CD4-positive, alpha-beta memory T cell (primary cell): Measurements from ENCODE around the gene MRGPRF. TPM values are rescaled to one million over a fixed set of nuclear protein-coding genes. Genes with fewer than 3 reads are reported as not detected.

ENCODE experiments used
- CTCF ChIA-PET: fragments of 350-600 bp; sonication (Branson Sonifier 250); formaldehyde crosslinking; loops from one replicate; lab custom pipeline; 2021; ENCODE audit warnings: inconsistent platforms; ENCODE audit not compliant: partially characterized antibody; lab: Charles Lee
- POLR2A ChIA-PET: fragments of 350-600 bp; sonication (Branson Sonifier 250); formaldehyde crosslinking; loops from one replicate; lab custom pipeline; 2021; ENCODE audit not compliant: partially characterized antibody; lab: Charles Lee
- DNase-seq, 5 donors: peaks; one replicate each; pipeline versions ENCODE4 v3.0.0 to v3.0.0-alpha.2; 2020 to 2022; ENCODE audit warnings: mixed read lengths in 1 of 5
- H3K27ac ChIP-seq: one replicate; pipeline ENCODE4 v1.7.0; 2013; ENCODE audit warnings: low read depth, low read length
- H3K27me3 ChIP-seq: 2 replicates; pipeline ENCODE4 v1.7.0; 2013; ENCODE audit warnings: mild to moderate bottlenecking, low read length, moderate library complexity; ENCODE audit not compliant: insufficient read depth
- H3K36me3 ChIP-seq: 2 replicates; pipeline ENCODE4 v1.7.0; 2013; ENCODE audit warnings: mild to moderate bottlenecking, low read length, moderate library complexity; ENCODE audit not compliant: insufficient read depth
- H3K4me1 ChIP-seq: 2 replicates; pipeline ENCODE4 v1.7.0; 2013; ENCODE audit warnings: mild to moderate bottlenecking, low read length, moderate library complexity; ENCODE audit not compliant: insufficient read depth
- H3K4me3 ChIP-seq, 2 donors: one replicate each; pipeline ENCODE4 v1.7.0; 2013; ENCODE audit warnings: low read length in 2 of 2, mild to moderate bottlenecking in 1 of 2
- H3K9me3 ChIP-seq, 2 donors: one replicate each; pipeline ENCODE4 v1.7.0; 2013; ENCODE audit warnings: low read length in 2 of 2, control low read depth in 1 of 2; ENCODE audit not compliant: control insufficient read depth in 1 of 2
- H3K27ac Mint-ChIP-seq, 7 donors: one replicate each; pipeline ENCODE4 v1.8.0; 2020 to 2021; ENCODE audit warnings: mixed read lengths in 7 of 7, mild to moderate bottlenecking in 6 of 7, inconsistent platforms in 3 of 7, moderate library complexity in 3 of 7
- H3K27me3 Mint-ChIP-seq, 2 donors: one replicate each; pipeline ENCODE4 v1.8.0; 2020 to 2021; ENCODE audit warnings: mixed read lengths in 2 of 2
- H3K36me3 Mint-ChIP-seq, 2 donors: one replicate each; pipeline ENCODE4 v1.8.0; 2020 to 2021; ENCODE audit warnings: mixed read lengths in 2 of 2, inconsistent platforms in 1 of 2, mild to moderate bottlenecking in 1 of 2
- H3K4me1 Mint-ChIP-seq, 4 donors: one replicate each; pipeline ENCODE4 v1.8.0; 2020 to 2021; ENCODE audit warnings: mixed read lengths in 4 of 4, mild to moderate bottlenecking in 1 of 4
- H3K4me3 Mint-ChIP-seq, 8 donors: one replicate each; pipeline ENCODE4 v1.8.0; 2020 to 2021; ENCODE audit warnings: mixed read lengths in 8 of 8, mild to moderate bottlenecking in 7 of 8, moderate library complexity in 6 of 8, inconsistent platforms in 3 of 8
- H3K9me3 Mint-ChIP-seq, 8 donors: one replicate each; pipeline ENCODE4 v1.8.0; 2020 to 2021; ENCODE audit warnings: mixed read lengths in 8 of 8, mild to moderate bottlenecking in 5 of 8, inconsistent platforms in 3 of 8, moderate library complexity in 1 of 8
- intact Hi-C: fragments of 100-400 bp; cut with micrococcal nuclease; formaldehyde crosslinking; loops from one replicate; pipeline ENCODE4 v1.15.1; 2023
- polyA plus RNA-seq, 2 donors: library from polyadenylated mRNA; unstranded; fragments of 300-500 nt; fragmentation: Illumina TruSeq; gene quantifications; one replicate each; pipeline ENCODE4 v1.2.3, GENCODE V29; 2021
- total RNA-seq, 2 experiments: library from RNA; stranded (reverse); gene quantifications; one replicate each; pipeline ENCODE4 v1.2.3, GENCODE V29; 2021

Gene MRGPRF
- total RNA-seq (not detected), polyA plus RNA-seq (not detected)

- peak in 1 of 5 donors; percentile 13 for DNase-seq
- Histone ChIP-seq H3K27ac (no peak within 1 kb of the TSS), H3K4me1 (no peaks in the 10 kb centered on the region), H3K4me3 (no peak within 1 kb of the TSS), H3K27me3 (no peaks in the 10 kb centered on the region), H3K36me3 (no peaks in the 10 kb centered on the region), H3K9me3 (no peaks in the 10 kb centered on the region)
- intact Hi-C loops = no loop called here
- ChIA-PET CTCF (interaction anchor here (0.8 kb wide), 1 partner anchor 11 kb away, joined by 3 read pairs; no protein-coding TSS in a partner anchor), POLR2A (no interaction called here)
- Mint-ChIP-seq H3K4me3 (peak within 1 kb of the TSS in 3 of 8 donors; percentile 8 to 41 (median 36)), H3K4me1 (peaks cover 0 to 10% (median 4%) of the 10 kb centered on the region in 4 donors), H3K9me3 (no peaks in the 10 kb centered on the region), H3K27ac (no peak within 1 kb of the TSS), H3K36me3 (no peaks in the 10 kb centered on the region), H3K27me3 (peaks cover 14 to 15% of the 10 kb centered on the region in 2 donors)
These were observed at the start of gene MRGPRF for GRCh38 chr11:69013009-69013951. TSS of gene MRGPRF (minus strand) at chr11:69013246. CDS start at chr11:69009901, 3,345 bp downstream.

DNA sequence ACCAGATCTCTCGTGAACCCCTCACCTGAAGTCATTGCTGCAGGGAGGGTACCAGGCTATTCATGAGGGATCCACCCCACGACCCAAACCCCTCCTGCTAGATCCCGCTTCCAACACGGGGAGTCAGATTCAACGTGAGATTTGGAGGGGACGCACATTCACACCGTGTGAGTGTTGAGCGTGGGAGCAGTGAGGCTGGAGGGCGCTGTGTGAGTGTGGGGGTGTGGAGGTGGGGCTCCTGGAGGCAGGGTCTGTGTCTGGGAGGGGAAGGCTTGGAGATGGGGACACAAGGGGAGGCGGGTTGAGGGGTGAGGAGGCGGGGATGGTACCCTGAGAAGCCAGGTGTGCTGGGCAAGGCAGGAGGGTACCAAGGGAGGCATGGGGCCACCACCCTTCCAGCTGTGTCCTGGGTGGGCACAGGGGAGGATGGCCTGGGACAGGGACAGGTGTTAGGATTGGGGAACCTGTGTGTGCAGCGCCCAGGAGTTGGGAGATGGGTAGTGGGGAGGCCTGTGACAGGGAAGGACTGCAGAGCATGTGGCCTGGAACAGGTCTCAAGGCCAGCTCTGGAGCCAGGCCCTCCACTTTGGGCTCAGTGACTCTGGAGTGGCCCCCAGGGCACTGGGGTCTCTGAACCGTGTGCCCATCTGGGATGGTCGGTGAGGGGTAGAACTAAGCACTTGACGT, 49.3 kb upstream of the MRGPRF start:
- no peaks in the 10 kb centered on the region for H3K9me3 ChIP-seq
- ChIA-PET CTCF (no interaction called here), POLR2A (no interaction called here)
- Mint-ChIP-seq H3K27me3 (no peaks in the 10 kb centered on the region), H3K4me1 (peaks cover 0 to 7% (median 0%) of the 10 kb centered on the region in 4 donors), H3K36me3 (peaks cover 9 to 13% of the 10 kb centered on the region in 2 donors), H3K4me3 (no peak overlapping the region), H3K9me3 (peaks cover 0 to 2% (median 0%) of the 10 kb centered on the region in 8 donors), H3K27ac (peak overlapping the region in 2 of 7 donors; percentile 12 to 46)
- no peaks in the 10 kb centered on the region for H3K4me1 ChIP-seq
- no peak overlapping the region for H3K4me3 ChIP-seq
- intact Hi-C loops = no loop called here
- H3K27me3 ChIP-seq = no peaks in the 10 kb centered on the region
- no peak overlapping the region for H3K27ac ChIP-seq
- H3K36me3 ChIP-seq = no peaks in the 10 kb centered on the region
- no peak for DNase-seq

DNA sequence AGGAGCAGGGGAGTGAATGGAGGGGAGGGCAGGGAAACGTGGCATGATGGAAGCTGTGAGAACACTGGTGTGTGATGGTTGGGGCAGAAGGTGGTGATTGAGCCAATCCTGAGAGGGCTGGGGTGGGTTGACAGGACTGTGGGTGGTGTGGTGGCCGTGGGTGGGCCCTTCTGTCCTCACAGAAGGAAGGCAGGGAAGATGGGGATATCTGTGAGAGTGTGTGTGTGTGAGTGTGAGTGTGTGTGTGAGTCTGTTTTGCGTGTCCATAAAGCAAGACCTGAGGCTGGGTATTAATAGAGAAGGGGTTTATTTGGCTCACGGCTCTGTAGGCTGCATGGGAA, 48.6 kb upstream of the MRGPRF start:
- Histone ChIP-seq H3K4me3 (no peak overlapping the region), H3K4me1 (no peaks in the 10 kb centered on the region), H3K27ac (no peak overlapping the region), H3K36me3 (no peaks in the 10 kb centered on the region), H3K27me3 (no peaks in the 10 kb centered on the region), H3K9me3 (no peaks in the 10 kb centered on the region)
- no peak for DNase-seq
- Mint-ChIP-seq H3K36me3 (peaks cover 9 to 13% of the 10 kb centered on the region in 2 donors), H3K27me3 (no peaks in the 10 kb centered on the region), H3K4me1 (peaks cover 0 to 7% (median 0%) of the 10 kb centered on the region in 4 donors), H3K9me3 (peaks cover 0 to 2% (median 0%) of the 10 kb centered on the region in 8 donors), H3K27ac (peak overlapping the region in 5 of 7 donors; percentile 19 to 75 (median 49)), H3K4me3 (no peak overlapping the region)
- ChIA-PET CTCF (no interaction called here), POLR2A (no interaction called here)
- intact Hi-C loops = no loop called here

- CTCF ChIA-PET = no interaction called here
- no peaks in the 10 kb centered on the region for H3K36me3 ChIP-seq
- POLR2A ChIA-PET = no interaction called here
- Mint-ChIP-seq H3K4me3 (peak overlapping the region in 1 of 8 donors; percentile 20), H3K27ac (peak overlapping the region in 4 of 7 donors; percentile 19 to 71 (median 58)), H3K9me3 (peaks cover 0 to 2% (median 0%) of the 10 kb centered on the region in 8 donors), H3K36me3 (peaks cover 9 to 16% of the 10 kb centered on the region in 2 donors), H3K27me3 (no peaks in the 10 kb centered on the region), H3K4me1 (peaks cover 2 to 9% (median 3%) of the 10 kb centered on the region in 4 donors)
- no peak overlapping the region for H3K4me3 ChIP-seq
- H3K27me3 ChIP-seq = no peaks in the 10 kb centered on the region
- intact Hi-C loops = no loop called here
- no peak for DNase-seq
- no peaks in the 10 kb centered on the region for H3K4me1 ChIP-seq
- H3K27ac ChIP-seq = no peak overlapping the region
- H3K9me3 ChIP-seq = no peaks in the 10 kb centered on the region
These were observed 48.0 kb upstream of the MRGPRF start for GRCh38 chr11:69060806-69061712.

GRCh38 chr11:69059985-69060384, 46.9 kb upstream of the MRGPRF start:
- H3K27me3 Mint-ChIP-seq = no peaks in the 10 kb centered on the region
- intact Hi-C loops = no loop called here
- Histone ChIP-seq H3K9me3 (no peaks in the 10 kb centered on the region), H3K36me3 (no peaks in the 10 kb centered on the region), H3K27ac (no peak overlapping the region), H3K27me3 (no peaks in the 10 kb centered on the region), H3K4me1 (no peaks in the 10 kb centered on the region), H3K4me3 (no peak overlapping the region)
- peaks cover 9 to 18% of the 10 kb centered on the region in 2 donors for H3K36me3 Mint-ChIP-seq
- ChIA-PET CTCF (no interaction called here), POLR2A (no interaction called here)
- H3K27ac Mint-ChIP-seq = peak overlapping the region in 1 of 7 donors; percentile 57
- no peak overlapping the region for H3K4me3 Mint-ChIP-seq
- DNase-seq = no peak
- H3K9me3 Mint-ChIP-seq = peaks cover 0 to 2% (median 0%) of the 10 kb centered on the region in 8 donors
- H3K4me1 Mint-ChIP-seq = peaks cover 2 to 11% (median 6%) of the 10 kb centered on the region in 4 donors

DNA sequence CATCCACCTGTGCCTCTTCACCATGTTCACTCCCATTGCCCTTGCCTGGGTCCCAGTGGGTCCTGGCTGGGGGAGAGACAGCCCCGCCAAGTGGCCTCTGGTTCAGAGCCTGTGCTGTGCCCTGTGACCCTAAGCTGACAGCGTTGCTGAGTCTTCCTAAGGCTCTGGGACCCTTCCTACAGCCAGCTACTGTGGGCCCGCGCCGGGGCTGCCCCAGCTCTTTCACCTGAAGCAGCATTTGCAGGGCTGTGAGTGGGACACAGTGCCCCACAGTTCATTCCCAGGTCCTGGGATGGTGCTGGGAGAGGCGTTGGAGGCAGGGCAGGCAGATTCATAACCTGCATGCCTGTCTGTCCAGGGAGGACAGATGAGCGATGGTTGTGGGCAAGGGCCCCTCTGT, 46.4 kb upstream of the MRGPRF start:
- POLR2A ChIA-PET = interaction anchor here (2.1 kb wide), 1 partner anchor 10 kb away, joined by 8 read pairs; the partner anchor contains the start of gene TPCN2
- peaks cover 0 to 2% (median 0%) of the 10 kb centered on the region in 8 donors for H3K9me3 Mint-ChIP-seq
- intact Hi-C loops = no loop called here

More for the DNA sequence above, 46.4 kb upstream of the MRGPRF start:
- Histone ChIP-seq H3K27me3 (no peaks in the 10 kb centered on the region), H3K4me1 (no peaks in the 10 kb centered on the region), H3K4me3 (no peak overlapping the region), H3K9me3 (no peaks in the 10 kb centered on the region), H3K36me3 (peaks cover 5% of the 10 kb centered on the region), H3K27ac (no peak overlapping the region)
- Mint-ChIP-seq H3K27me3 (no peaks in the 10 kb centered on the region), H3K27ac (peak overlapping the region in 2 of 7 donors; percentile 55 to 63), H3K4me1 (peaks cover 2 to 11% (median 6%) of the 10 kb centered on the region in 4 donors), H3K4me3 (no peak overlapping the region), H3K36me3 (peaks cover 9 to 22% of the 10 kb centered on the region in 2 donors)
- CTCF ChIA-PET = no interaction called here
- DNase-seq = no peak
